Astrocyte of the cerebellum (primary cell): ENCODE measurements around the gene HNF4A.

Experiments used
- DNase-seq: peaks from one replicate; pipeline ENCODE4 v3.0.0-alpha.2; 2011; ENCODE audit warnings: low read depth
- H3K4me3 ChIP-seq: 2 replicates; pipeline ENCODE4 v1.5.1; 2011; ENCODE audit warnings: mild to moderate bottlenecking, low read depth, low read length, moderate library complexity
- CTCF ChIP-seq: IDR thresholded peaks from 2 replicates; pipeline ENCODE4 v1.5.1; 2012; ENCODE audit warnings: low read length, low read depth, moderate library complexity, mild to moderate bottlenecking; ENCODE audit errors: missing control alignments
- in situ Hi-C: cut with HindIII; loops from 2 replicates; pipeline ENCODE4 v1.10.0; 2017; ENCODE audit warnings: low sequenced_read_pairs

HNF4A gene

GRCh38 chr20:44362466-44362940 is 7.0 kb downstream of the HNF4A start:
- in situ Hi-C loops = no loop called here
- DNase-seq = no peak
- no peak for TF ChIP-seq CTCF
- H3K4me3 ChIP-seq = no peak overlapping the region

- no peak for TF ChIP-seq CTCF
- H3K4me3 ChIP-seq = no peak overlapping the region
- in situ Hi-C loops = no loop called here
- DNase-seq = no peak
These were observed 8.6 kb downstream of the HNF4A start for GRCh38 chr20:44364068-44364467.

- H3K4me3 ChIP-seq = no peak overlapping the region
- no peak for TF ChIP-seq CTCF
- in situ Hi-C loops = no loop called here
- no peak for DNase-seq
These were observed 9.3 kb downstream of the HNF4A start for GRCh38 chr20:44364780-44365179.

- TF ChIP-seq CTCF = no peak
- no peak for DNase-seq
- H3K4me3 ChIP-seq = no peak overlapping the region
- in situ Hi-C loops = no loop called here
These were observed 12.2 kb downstream of the HNF4A start for GRCh38 chr20:44367746-44368145.

- in situ Hi-C loops = no loop called here
- no peak for TF ChIP-seq CTCF
- DNase-seq = no peak
- no peak overlapping the region for H3K4me3 ChIP-seq
These were observed 15.2 kb downstream of the HNF4A start for GRCh38 chr20:44370639-44371218.

GRCh38 chr20:44382641-44383040 is 27.1 kb downstream of the HNF4A start:
- in situ Hi-C loops = loop anchor here (5.0 to 10.0 kb wide), 2 partner anchors 58 to 80 kb away; no protein-coding TSS in a partner anchor
- no peak for DNase-seq
- TF ChIP-seq CTCF = no peak
- H3K4me3 ChIP-seq = no peak overlapping the region
